Right lung (tissue), 5 donors: Measurements from ENCODE around the gene NVL. TPM values are rescaled to one million over a fixed set of nuclear protein-coding genes. Genes with fewer than 3 reads are reported as not detected.

Source experiments
- polyA plus RNA-seq, 5 donors: library from polyadenylated mRNA; unstranded; fragments of 120-200 nt; gene quantifications; one replicate each; pipeline versions ENCODE4 v1.2.1 to v1.2.3, GENCODE V29; 2013; ENCODE audit warnings: inconsistent platforms in 1 of 5, low replicate concordance in 1 of 5; ENCODE audit not compliant: insufficient read length in 5 of 5, insufficient read depth in 1 of 5

Gene NVL
- polyA plus RNA-seq, 5 donors: 36.4 to 47.3 (median 43.1) TPM

Other genes with a start within 250 kb of the NVL start
- 10 to 100 TPM; 23.1 to 33.8 (median 32.6) TPM for gene FBXO28, start 216.1 kb downstream of the NVL start, polyA plus RNA-seq
- 10 to 100 TPM; 57.4 to 70.2 (median 59.2) TPM for gene DEGS1, start 146.9 kb downstream of the NVL start, polyA plus RNA-seq
- 10 to 100 TPM; 32.7 to 48.4 (median 40.2) TPM for gene CNIH4, start 26.7 kb upstream of the NVL start, polyA plus RNA-seq
- 100 to 1,000 TPM in 2 of 5 donors, 10 to 100 TPM in 3; 63.0 to 104 (median 94.0) TPM for gene WDR26, start 104.6 kb upstream of the NVL start, polyA plus RNA-seq